ENCODE results near the gene PHLPP1. TPM values are rescaled to one million over a fixed set of nuclear protein-coding genes. Genes with fewer than 3 reads are reported as not detected.
"Not testable (repeated sequence)": the region's sequence is repeated elsewhere in the genome, so short reads cannot be mapped to it uniquely, and the experiment has no call there.

PHLPP1 gene
- polyA plus RNA-seq, 1 experiment, result 5.6 TPM

DNA sequence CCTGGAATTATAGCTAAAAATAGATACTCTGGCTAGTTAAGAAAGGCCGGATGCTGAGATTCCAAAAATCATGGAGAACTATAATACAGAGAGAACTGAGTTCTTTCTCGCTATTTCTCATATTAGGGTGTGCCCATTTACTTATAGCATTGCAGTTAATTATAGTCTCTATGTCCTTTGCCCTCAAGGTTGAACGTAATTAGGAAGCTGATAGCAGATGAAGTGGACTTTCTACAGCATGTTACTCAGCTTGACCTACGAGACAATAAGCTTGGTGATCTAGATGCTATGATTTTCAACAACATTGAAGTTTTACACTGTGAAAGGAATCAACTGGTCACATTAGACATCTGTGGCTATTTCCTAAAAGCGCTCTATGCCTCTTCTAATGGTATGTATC, 187.4 kb downstream of the PHLPP1 start:
- ChIA-PET POLR2A (no interaction called here), CTCF (no interaction called here)
- Histone ChIP-seq H3K27ac (ENCODE audit: low read depth, low read length) (no peak overlapping the region), H3K9me3 (ENCODE audit: control insufficient read depth, insufficient read depth, low read length) (no peaks in the 10 kb centered on the region), H3K4me3 (ENCODE audit: low read depth, low read length) (no peak overlapping the region), H3K27me3 (ENCODE audit: control insufficient read depth, insufficient read depth, low read length) (no peaks in the 10 kb centered on the region)
- no peak for DNase-seq (ENCODE audit: low read depth, low spot score)
- TF ChIP-seq, protein P1, sequence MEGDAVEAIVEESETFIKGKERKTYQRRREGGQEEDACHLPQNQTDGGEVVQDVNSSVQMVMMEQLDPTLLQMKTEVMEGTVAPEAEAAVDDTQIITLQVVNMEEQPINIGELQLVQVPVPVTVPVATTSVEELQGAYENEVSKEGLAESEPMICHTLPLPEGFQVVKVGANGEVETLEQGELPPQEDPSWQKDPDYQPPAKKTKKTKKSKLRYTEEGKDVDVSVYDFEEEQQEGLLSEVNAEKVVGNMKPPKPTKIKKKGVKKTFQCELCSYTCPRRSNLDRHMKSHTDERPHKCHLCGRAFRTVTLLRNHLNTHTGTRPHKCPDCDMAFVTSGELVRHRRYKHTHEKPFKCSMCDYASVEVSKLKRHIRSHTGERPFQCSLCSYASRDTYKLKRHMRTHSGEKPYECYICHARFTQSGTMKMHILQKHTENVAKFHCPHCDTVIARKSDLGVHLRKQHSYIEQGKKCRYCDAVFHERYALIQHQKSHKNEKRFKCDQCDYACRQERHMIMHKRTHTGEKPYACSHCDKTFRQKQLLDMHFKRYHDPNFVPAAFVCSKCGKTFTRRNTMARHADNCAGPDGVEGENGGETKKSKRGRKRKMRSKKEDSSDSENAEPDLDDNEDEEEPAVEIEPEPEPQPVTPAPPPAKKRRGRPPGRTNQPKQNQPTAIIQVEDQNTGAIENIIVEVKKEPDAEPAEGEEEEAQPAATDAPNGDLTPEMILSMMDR (IDR thresholded peaks at IDR 0.05; ENCODE audit: low read depth, low read length), result no peak

- DNase-seq (ENCODE audit: low read depth, low spot score), result no peak
- no peak overlapping the region for H3K4me3 ChIP-seq (ENCODE audit: low read depth, low read length)
- CTCF ChIA-PET, result no interaction called here
- H3K27me3 ChIP-seq (ENCODE audit: control insufficient read depth, insufficient read depth, low read length), result no peaks in the 10 kb centered on the region
- H3K9me3 ChIP-seq (ENCODE audit: control insufficient read depth, insufficient read depth, low read length), result no peaks in the 10 kb centered on the region
- TF ChIP-seq, protein P1 (IDR thresholded peaks at IDR 0.05; ENCODE audit: low read depth, low read length), result no peak
- POLR2A ChIA-PET, result interaction anchor here (0.6 kb wide), 1 partner anchor 190 kb away, joined by 5 read pairs; the partner anchor contains the start of gene PHLPP1
- no peak overlapping the region for H3K27ac ChIP-seq (ENCODE audit: low read depth, low read length)
Observed at GRCh38 chr18:62904396-62905285, 189.3 kb downstream of the PHLPP1 start.

DNA sequence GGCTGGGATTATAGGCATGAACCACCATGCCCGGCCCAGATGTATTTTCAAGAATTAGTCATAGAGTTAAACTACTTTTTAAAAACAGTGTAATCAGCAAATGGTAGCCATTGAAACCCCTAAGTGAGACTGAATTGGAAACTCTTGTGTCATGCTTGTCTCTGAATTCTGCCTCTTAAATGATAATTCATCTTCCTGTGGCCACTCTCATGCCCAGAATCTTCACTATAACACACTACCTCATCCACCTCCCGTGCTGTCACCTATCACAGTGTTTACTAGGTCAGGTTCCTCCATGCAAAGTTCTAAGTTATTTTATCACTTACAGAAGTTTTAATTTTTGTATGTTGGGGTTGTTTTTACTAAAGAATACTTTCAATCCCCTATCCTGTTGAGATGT, 197.5 kb downstream of the PHLPP1 start:
- TF ChIP-seq, protein P1 (IDR thresholded peaks at IDR 0.05; ENCODE audit: low read depth, low read length), result no peak
- Histone ChIP-seq H3K9me3 (ENCODE audit: control insufficient read depth, insufficient read depth, low read length) (no peaks in the 10 kb centered on the region), H3K27me3 (ENCODE audit: control insufficient read depth, insufficient read depth, low read length) (no peaks in the 10 kb centered on the region), H3K27ac (ENCODE audit: low read depth, low read length) (no peak overlapping the region), H3K4me3 (ENCODE audit: low read depth, low read length) (no peak overlapping the region)
- ChIA-PET POLR2A (no interaction called here), CTCF (no interaction called here)
- no peak for DNase-seq (ENCODE audit: low read depth, low spot score)

- DNase-seq (ENCODE audit: low read depth, low spot score); H3K4me3 ChIP-seq (ENCODE audit: low read depth, low read length); H3K27me3 ChIP-seq (ENCODE audit: control insufficient read depth, insufficient read depth, low read length); H3K27ac ChIP-seq (ENCODE audit: low read depth, low read length); POLR2A ChIA-PET; H3K9me3 ChIP-seq (ENCODE audit: control insufficient read depth, insufficient read depth, low read length); CTCF ChIA-PET: not testable (repeated sequence)
Observed at GRCh38 chr18:62913824-62914223, 198.5 kb downstream of the PHLPP1 start.

- POLR2A ChIA-PET, result no interaction called here
- H3K9me3 ChIP-seq (ENCODE audit: control insufficient read depth, insufficient read depth, low read length), result no peaks in the 10 kb centered on the region
Observed at GRCh38 chr18:62914871-62915392, 199.6 kb downstream of the PHLPP1 start.

More at GRCh38 chr18:62914871-62915392, 199.6 kb downstream of the PHLPP1 start:
- no peaks in the 10 kb centered on the region for H3K27me3 ChIP-seq (ENCODE audit: control insufficient read depth, insufficient read depth, low read length)
- CTCF ChIA-PET, result no interaction called here
- DNase-seq (ENCODE audit: low read depth, low spot score), result no peak
- H3K27ac ChIP-seq (ENCODE audit: low read depth, low read length), result no peak overlapping the region
- TF ChIP-seq, protein P1 (IDR thresholded peaks at IDR 0.05; ENCODE audit: low read depth, low read length), result no peak
- no peak overlapping the region for H3K4me3 ChIP-seq (ENCODE audit: low read depth, low read length)

Data from AG04450 (cell line).